C4-2B (cell line): ENCODE results near the gene CAPZA2.

Source experiments
- H3K27ac ChIP-seq: fragments of 450-650 bp; 2 replicates; pipeline ENCODE4 v1.5.1; 2017
- CTCF ChIP-seq: fragments of 450-650 bp; conservative IDR thresholded peaks from 2 replicates; pipeline ENCODE4 v1.5.1; 2017; ENCODE audit warnings: mild to moderate bottlenecking
- ZFX ChIP-seq: fragments of 450-650 bp; IDR thresholded peaks from 2 replicates; pipeline ENCODE4 v1.6.1; 2017

CAPZA2 gene

GRCh38 chr7:116876664-116877442 is 14.5 kb downstream of the CAPZA2 start:
- peak overlapping the region; percentile 31; the same call in 1 of the 2 replicates for H3K27ac ChIP-seq
- TF ChIP-seq ZFX (no peak), CTCF (peak; percentile 21)

GRCh38 chr7:116877443-116878217 is 15.2 kb downstream of the CAPZA2 start:
- TF ChIP-seq CTCF = no peak
- no peak for TF ChIP-seq ZFX
- H3K27ac ChIP-seq = no peak overlapping the region

GRCh38 chr7:116884691-116885090 is 22.3 kb downstream of the CAPZA2 start:
- no peak overlapping the region for H3K27ac ChIP-seq
- no peak for TF ChIP-seq ZFX
- TF ChIP-seq CTCF = no peak

- TF ChIP-seq ZFX (no peak), CTCF (no peak)
Measured at GRCh38 chr7:116885724-116886123, 23.3 kb downstream of the CAPZA2 start.

GRCh38 chr7:116886543-116887156 is 24.3 kb downstream of the CAPZA2 start:
- TF ChIP-seq CTCF (no peak), ZFX (no peak)
- no peak overlapping the region for H3K27ac ChIP-seq

More at GRCh38 chr7:116885724-116886123, 23.3 kb downstream of the CAPZA2 start:
- H3K27ac ChIP-seq = no peak overlapping the region; the same call in 1 of the 2 replicates

GRCh38 chr7:116888895-116889294 is 26.5 kb downstream of the CAPZA2 start:
- TF ChIP-seq CTCF = no peak
- TF ChIP-seq ZFX = no peak
- H3K27ac ChIP-seq = no peak overlapping the region

- H3K27ac ChIP-seq = no peak overlapping the region
- TF ChIP-seq ZFX = no peak
- TF ChIP-seq CTCF = no peak
Measured at GRCh38 chr7:116895849-116896248, 33.5 kb downstream of the CAPZA2 start.
